Esophagus muscularis mucosa (tissue), 3 donors: ENCODE results near the gene SIX6.

Experiments used
- POLR2AphosphoS5 ChIP-seq, 2 donors: sonication (generic); formaldehyde crosslinking; IDR thresholded peaks; one replicate each; pipeline ENCODE4 v1.6.1; 2017; ENCODE audit warnings: antibody characterized with exemption in 2 of 2
- TF ChIP-seq, protein P1 (sequence below), 3 experiments: fragments of 200-600 bp in 2 of 3; fragments of 450-650 bp in 1 of 3; sonication (generic) in 2 of 3; IDR thresholded peaks; one replicate each; pipeline ENCODE4 v1.5.1; 2017 to 2019; ENCODE audit warnings: antibody characterized with exemption in 3 of 3, mild to moderate bottlenecking in 2 of 3, moderate library complexity in 1 of 3

DNA sequence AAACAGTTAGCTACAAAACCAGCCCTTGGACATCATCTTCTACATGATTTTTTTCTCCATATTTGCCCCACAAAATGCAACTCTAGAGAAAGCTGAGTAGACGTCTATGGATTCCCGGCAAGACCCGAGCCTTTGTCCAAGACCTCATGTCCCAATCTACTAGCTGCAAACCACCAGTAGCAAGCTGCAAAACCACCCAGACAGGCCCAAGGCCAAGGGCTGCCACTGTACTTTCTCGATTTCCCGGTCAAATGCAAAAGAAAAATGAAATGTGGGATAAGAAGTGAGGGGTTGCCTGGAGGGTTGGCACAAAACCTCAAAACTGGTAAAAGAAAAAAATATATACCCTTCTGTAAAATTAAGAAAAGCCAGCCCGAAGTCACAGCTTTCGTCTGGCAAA lies 2.9 kb upstream of the SIX6 start:
- TF ChIP-seq POLR2AphosphoS5 (IDR thresholded peaks at IDR 0.05): no peak
- TF ChIP-seq, protein P1, sequence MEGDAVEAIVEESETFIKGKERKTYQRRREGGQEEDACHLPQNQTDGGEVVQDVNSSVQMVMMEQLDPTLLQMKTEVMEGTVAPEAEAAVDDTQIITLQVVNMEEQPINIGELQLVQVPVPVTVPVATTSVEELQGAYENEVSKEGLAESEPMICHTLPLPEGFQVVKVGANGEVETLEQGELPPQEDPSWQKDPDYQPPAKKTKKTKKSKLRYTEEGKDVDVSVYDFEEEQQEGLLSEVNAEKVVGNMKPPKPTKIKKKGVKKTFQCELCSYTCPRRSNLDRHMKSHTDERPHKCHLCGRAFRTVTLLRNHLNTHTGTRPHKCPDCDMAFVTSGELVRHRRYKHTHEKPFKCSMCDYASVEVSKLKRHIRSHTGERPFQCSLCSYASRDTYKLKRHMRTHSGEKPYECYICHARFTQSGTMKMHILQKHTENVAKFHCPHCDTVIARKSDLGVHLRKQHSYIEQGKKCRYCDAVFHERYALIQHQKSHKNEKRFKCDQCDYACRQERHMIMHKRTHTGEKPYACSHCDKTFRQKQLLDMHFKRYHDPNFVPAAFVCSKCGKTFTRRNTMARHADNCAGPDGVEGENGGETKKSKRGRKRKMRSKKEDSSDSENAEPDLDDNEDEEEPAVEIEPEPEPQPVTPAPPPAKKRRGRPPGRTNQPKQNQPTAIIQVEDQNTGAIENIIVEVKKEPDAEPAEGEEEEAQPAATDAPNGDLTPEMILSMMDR (IDR thresholded peaks at IDR 0.05): no peak
